CD14-positive monocyte (primary cell): ENCODE measurements around the gene GPR37L1. TPM values are rescaled to one million over a fixed set of nuclear protein-coding genes. Genes with fewer than 3 reads are reported as not detected.

Source experiments
- DNase-seq, 3 donors: peaks; one replicate each; pipeline ENCODE4 v3.0.0-alpha.2; 2011 to 2022
- H2AFZ ChIP-seq: 2 replicates; pipeline ENCODE4 v1.6.0; 2012; ENCODE audit warnings: mild to moderate bottlenecking, low read depth, low read length, inconsistent platforms; ENCODE audit not compliant: insufficient read depth, poor library complexity, severe bottlenecking
- H3K27ac ChIP-seq, 2 donors: 1 replicate in 1 of 2; 2 replicates in 1 of 2; pipeline ENCODE4 v1.5.1; 2012 to 2013; ENCODE audit warnings: low read length in 2 of 2, control low read depth in 1 of 2, inconsistent platforms in 1 of 2, low read depth in 1 of 2, mild to moderate bottlenecking in 1 of 2
- H3K27me3 ChIP-seq, 2 donors: one replicate each; pipeline versions ENCODE4 v1.6.0 to v1.6.1; 2011 to 2013; ENCODE audit warnings: low read length in 2 of 2; ENCODE audit not compliant: control insufficient read depth in 2 of 2, insufficient read depth in 2 of 2
- H3K36me3 ChIP-seq, 2 donors: replicated peaks in 1 of 2; 1 replicate in 1 of 2; 2 replicates in 1 of 2; pipeline versions ENCODE4 v1.5.1 to v1.6.1; 2012 to 2013; ENCODE audit warnings: low read length in 2 of 2, control low read depth in 1 of 2, inconsistent platforms in 1 of 2, mild to moderate bottlenecking in 1 of 2; ENCODE audit not compliant: insufficient read depth in 2 of 2, control insufficient read depth in 1 of 2
- H3K4me1 ChIP-seq, 2 donors: 1 replicate in 1 of 2; 2 replicates in 1 of 2; pipeline versions ENCODE4 v1.5.1 to v1.6.1; 2012 to 2013; ENCODE audit warnings: low read length in 2 of 2, control low read depth in 1 of 2, inconsistent platforms in 1 of 2, mild to moderate bottlenecking in 1 of 2, moderate library complexity in 1 of 2; ENCODE audit not compliant: insufficient read depth in 2 of 2, control insufficient read depth in 1 of 2
- H3K4me2 ChIP-seq: replicated peaks from 2 replicates; pipeline ENCODE3; 2012; ENCODE audit warnings: low read length, moderate library complexity, mild to moderate bottlenecking; ENCODE audit not compliant: poor library complexity, severe bottlenecking; ENCODE audit errors: extremely low read depth
- H3K4me3 ChIP-seq, 3 experiments: fragments of 200-600 bp in 1 of 3; sonication (generic) in 1 of 3; replicated peaks in 1 of 3; 1 replicate in 2 of 3; 2 replicates in 1 of 3; pipeline ENCODE4 v1.5.1; 2011 to 2013; ENCODE audit warnings: low read length in 3 of 3, mild to moderate bottlenecking in 3 of 3, control low read depth in 2 of 3, low read depth in 2 of 3, inconsistent platforms in 1 of 3, moderate library complexity in 1 of 3
- H3K79me2 ChIP-seq: 2 replicates; pipeline ENCODE4 v1.6.0; 2012; ENCODE audit warnings: mild to moderate bottlenecking, control low read depth, inconsistent platforms, low read length, moderate library complexity; ENCODE audit not compliant: insufficient read depth
- H3K9ac ChIP-seq: 2 replicates; pipeline ENCODE4 v1.6.0; 2017; ENCODE audit warnings: low read length, mild to moderate bottlenecking; ENCODE audit not compliant: insufficient read depth, poor library complexity, severe bottlenecking
- H3K9me3 ChIP-seq, 2 donors: replicated peaks in 1 of 2; 1 replicate in 1 of 2; 2 replicates in 1 of 2; pipeline versions ENCODE4 v1.5.1 to v1.6.1; 2012 to 2013; ENCODE audit warnings: low read length in 2 of 2, control low read depth in 1 of 2; ENCODE audit not compliant: control insufficient read depth in 1 of 2, insufficient read depth in 1 of 2
- H4K20me1 ChIP-seq: 2 replicates; pipeline ENCODE4 v1.6.0; 2012; ENCODE audit warnings: mild to moderate bottlenecking, low read length, control low read depth, moderate library complexity; ENCODE audit not compliant: insufficient read depth
- H3K27ac Mint-ChIP-seq, 7 donors: one replicate each; pipeline ENCODE4 v1.8.0; 2020; ENCODE audit warnings: mild to moderate bottlenecking in 7 of 7, mixed read lengths in 7 of 7, moderate library complexity in 6 of 7, inconsistent platforms in 2 of 7
- H3K27me3 Mint-ChIP-seq, 3 donors: one replicate each; pipeline ENCODE4 v1.8.0; 2021 to 2022; ENCODE audit warnings: low read depth in 3 of 3, mild to moderate bottlenecking in 3 of 3, mixed read lengths in 3 of 3, moderate library complexity in 3 of 3, inconsistent platforms in 1 of 3
- H3K36me3 Mint-ChIP-seq, 2 donors: one replicate each; pipeline ENCODE4 v1.8.0; 2020; ENCODE audit warnings: mixed read lengths in 2 of 2, inconsistent platforms in 1 of 2, mild to moderate bottlenecking in 1 of 2
- H3K4me1 Mint-ChIP-seq: one replicate; pipeline ENCODE4 v1.8.0; 2020; ENCODE audit warnings: mild to moderate bottlenecking, mixed read lengths
- H3K4me3 Mint-ChIP-seq, 2 donors: one replicate each; pipeline ENCODE4 v1.8.0; 2020; ENCODE audit warnings: mild to moderate bottlenecking in 2 of 2, mixed read lengths in 2 of 2, moderate library complexity in 1 of 2
- H3K9me3 Mint-ChIP-seq, 7 donors: one replicate each; pipeline ENCODE4 v1.8.0; 2020 to 2022; ENCODE audit warnings: mixed read lengths in 7 of 7, mild to moderate bottlenecking in 6 of 7, moderate library complexity in 6 of 7, inconsistent platforms in 2 of 7
- WGBS: methylation state at CpG from one replicate; pipeline ENCODE4 v1.1.5; 2013; ENCODE audit warnings: missing lambda C conversion rate; ENCODE audit not compliant: insufficient coverage; 5-methylcytosine and 5-hydroxymethylcytosine counted together
- intact Hi-C, 2 donors: fragments of 100-400 bp; cut with micrococcal nuclease; formaldehyde crosslinking; loops; one replicate each; pipeline versions ENCODE4 v1.15.0 to v1.15.1; 2023
- polyA plus RNA-seq, 3 donors: library from polyadenylated mRNA; depleted of rRNA in 1 of 3; unstranded in 2 of 3; stranded (reverse) in 1 of 3; fragments of 300-500 nt in 2 of 3; fragments of >200 nt in 1 of 3; fragmentation: Illumina TruSeq in 2 of 3; gene quantifications; 1 replicate in 2 of 3; 2 replicates in 1 of 3; pipeline ENCODE4 v1.2.3, GENCODE V29; 2012 to 2021
- TF ChIP-seq, protein P1 (sequence below): fragments of 200-600 bp; IDR thresholded peaks from one replicate; pipeline ENCODE4 v1.8.0; 2022; ENCODE audit warnings: antibody characterized with exemption, mild to moderate bottlenecking

GPR37L1 gene
- polyA plus RNA-seq, 3 donors = 0.06 to 0.13 TPM; not detected in 1

DNA sequence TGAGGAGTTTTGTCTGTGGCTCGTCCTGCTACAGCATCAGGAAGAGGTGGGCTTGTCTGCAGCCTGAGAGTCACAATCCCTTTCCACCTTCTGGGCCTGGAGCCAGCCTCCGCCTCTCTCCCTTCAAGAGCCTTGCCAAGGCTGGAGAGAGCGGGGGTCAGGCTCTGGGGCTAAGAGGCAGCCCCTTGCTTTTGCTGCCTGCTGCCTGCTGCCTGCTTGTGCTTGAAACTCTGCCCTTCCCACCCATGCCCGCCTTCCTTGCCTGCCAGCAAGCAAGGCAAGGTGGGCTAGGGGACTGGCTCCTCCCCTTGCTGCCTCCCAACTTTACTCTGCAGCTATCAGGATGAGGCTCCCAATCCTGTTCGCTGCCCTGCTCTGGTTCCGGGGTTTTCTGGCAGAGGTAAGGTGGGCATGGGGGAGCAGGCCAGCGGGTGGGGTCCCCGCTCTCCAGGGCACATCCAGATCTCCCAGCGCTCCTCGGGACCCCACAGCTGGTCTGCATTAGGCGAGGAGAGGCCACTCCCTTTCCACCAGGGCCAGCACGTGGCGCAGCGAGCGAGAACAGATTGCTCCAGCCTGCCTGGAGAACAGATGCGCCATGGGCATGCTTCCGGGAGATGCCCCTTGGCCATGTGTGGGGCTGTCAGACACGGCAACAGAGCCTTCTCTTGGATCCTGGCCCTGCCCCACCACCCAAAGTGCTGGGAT is 45.1 kb downstream of the GPR37L1 start:
- H3K27me3 Mint-ChIP-seq = peaks cover 3 to 11% (median 4%) of the 10 kb centered on the region in 3 donors
- Histone ChIP-seq H3K79me2 (no peaks in the 10 kb centered on the region), H3K36me3 (no peaks in the 10 kb centered on the region), H2AFZ (no peak overlapping the region), H3K4me3 (no peak overlapping the region), H3K4me2 (no peak overlapping the region), H3K9ac (no peak overlapping the region), H3K9me3 (no peaks in the 10 kb centered on the region), H4K20me1 (no peaks in the 10 kb centered on the region), H3K27me3 (no peaks in the 10 kb centered on the region), H3K4me1 (peaks cover 5 to 7% of the 10 kb centered on the region in 2 donors), H3K27ac (no peak overlapping the region)
- no peak for DNase-seq
- 82% methylated on average over 15 of the region's 18 CpGs for WGBS
- no peaks in the 10 kb centered on the region for H3K9me3 Mint-ChIP-seq
- H3K36me3 Mint-ChIP-seq = no peaks in the 10 kb centered on the region
- TF ChIP-seq, protein P1, sequence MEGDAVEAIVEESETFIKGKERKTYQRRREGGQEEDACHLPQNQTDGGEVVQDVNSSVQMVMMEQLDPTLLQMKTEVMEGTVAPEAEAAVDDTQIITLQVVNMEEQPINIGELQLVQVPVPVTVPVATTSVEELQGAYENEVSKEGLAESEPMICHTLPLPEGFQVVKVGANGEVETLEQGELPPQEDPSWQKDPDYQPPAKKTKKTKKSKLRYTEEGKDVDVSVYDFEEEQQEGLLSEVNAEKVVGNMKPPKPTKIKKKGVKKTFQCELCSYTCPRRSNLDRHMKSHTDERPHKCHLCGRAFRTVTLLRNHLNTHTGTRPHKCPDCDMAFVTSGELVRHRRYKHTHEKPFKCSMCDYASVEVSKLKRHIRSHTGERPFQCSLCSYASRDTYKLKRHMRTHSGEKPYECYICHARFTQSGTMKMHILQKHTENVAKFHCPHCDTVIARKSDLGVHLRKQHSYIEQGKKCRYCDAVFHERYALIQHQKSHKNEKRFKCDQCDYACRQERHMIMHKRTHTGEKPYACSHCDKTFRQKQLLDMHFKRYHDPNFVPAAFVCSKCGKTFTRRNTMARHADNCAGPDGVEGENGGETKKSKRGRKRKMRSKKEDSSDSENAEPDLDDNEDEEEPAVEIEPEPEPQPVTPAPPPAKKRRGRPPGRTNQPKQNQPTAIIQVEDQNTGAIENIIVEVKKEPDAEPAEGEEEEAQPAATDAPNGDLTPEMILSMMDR = no peak
- no peak overlapping the region for H3K4me3 Mint-ChIP-seq
- no peak overlapping the region for H3K27ac Mint-ChIP-seq
- intact Hi-C loops = no loop called here
- H3K4me1 Mint-ChIP-seq = peaks cover 13% of the 10 kb centered on the region

DNA sequence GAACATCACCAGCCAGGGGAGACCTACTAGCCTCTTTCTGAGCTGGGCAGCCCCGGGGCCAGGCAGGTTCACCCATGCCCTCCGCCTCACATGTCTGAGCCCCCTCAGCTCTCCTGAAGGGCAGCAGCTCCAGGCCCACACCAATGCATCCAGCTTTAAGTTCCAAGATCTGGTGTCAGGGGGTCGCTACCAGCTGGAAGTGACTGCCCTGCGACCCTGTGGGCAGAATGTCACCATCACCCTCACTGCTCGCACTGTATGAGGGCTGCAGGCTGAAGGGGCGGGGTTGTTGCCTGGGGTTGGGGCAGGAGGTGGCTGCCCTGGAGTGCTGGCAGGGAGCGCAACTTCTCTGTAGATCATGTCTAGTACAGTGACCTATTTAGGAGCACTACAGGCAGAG is 46.1 kb downstream of the GPR37L1 start:
- Histone ChIP-seq H3K27me3 (no peaks in the 10 kb centered on the region), H3K4me2 (no peak overlapping the region), H3K4me3 (no peak overlapping the region), H3K9ac (no peak overlapping the region), H3K36me3 (no peaks in the 10 kb centered on the region), H3K4me1 (no peaks in the 10 kb centered on the region), H3K27ac (no peak overlapping the region), H2AFZ (no peak overlapping the region), H3K9me3 (no peaks in the 10 kb centered on the region), H4K20me1 (no peaks in the 10 kb centered on the region), H3K79me2 (no peaks in the 10 kb centered on the region)
- H3K36me3 Mint-ChIP-seq = no peaks in the 10 kb centered on the region
- H3K4me3 Mint-ChIP-seq = no peak overlapping the region
- TF ChIP-seq, protein P1 = no peak
- WGBS = 92% methylated on average over 5 of the region's 7 CpGs
- no peaks in the 10 kb centered on the region for H3K9me3 Mint-ChIP-seq
- no peak for DNase-seq
- intact Hi-C loops = no loop called here
- H3K27ac Mint-ChIP-seq = no peak overlapping the region
- peaks cover 2 to 6% (median 4%) of the 10 kb centered on the region in 3 donors for H3K27me3 Mint-ChIP-seq
- peaks cover 4% of the 10 kb centered on the region for H3K4me1 Mint-ChIP-seq
